NCI-H510A (cell line): ENCODE measurements around the gene EXOC6B.

ENCODE experiments used
- DNase-seq: peaks from one replicate; lab custom pipeline; 2025; lab: John Stamatoyannopoulos, UW

Gene EXOC6B

GRCh38 chr2:72828840-72829507 is 3.1 kb upstream of the EXOC6B start:
- DNase-seq: no peak

DNA sequence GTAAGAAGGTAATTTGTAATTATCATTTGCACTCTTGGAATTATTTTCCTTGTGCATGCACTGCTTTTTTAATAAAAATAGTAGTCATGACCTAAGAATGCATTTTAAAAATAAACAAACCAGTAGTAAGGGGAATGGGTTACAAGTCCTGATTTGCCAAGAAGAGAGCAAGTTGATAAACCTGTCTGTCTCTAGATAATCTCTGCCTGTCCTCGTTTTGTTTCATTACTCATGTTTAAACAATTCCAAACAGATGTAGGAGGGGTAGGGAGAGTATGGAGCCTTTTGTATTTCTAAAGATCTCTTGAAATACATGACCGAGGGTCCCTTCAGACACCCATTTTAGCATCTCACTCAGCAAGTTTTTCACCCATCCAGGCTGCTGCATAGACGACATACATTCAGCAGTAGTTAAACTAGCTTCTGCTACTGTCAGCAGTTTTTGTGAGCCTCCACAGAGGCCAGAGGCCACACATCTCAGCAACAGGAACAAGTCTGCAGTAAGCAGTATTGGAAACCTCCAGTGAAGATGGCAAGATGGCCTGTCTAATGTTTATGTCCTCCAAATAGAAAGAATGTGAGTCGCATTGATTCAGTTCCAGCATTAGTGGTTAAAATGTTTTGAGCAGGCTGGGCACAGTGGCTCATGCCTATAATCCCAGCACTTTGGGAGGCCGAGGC is 2.3 kb upstream of the EXOC6B start:
- no peak for DNase-seq

- DNase-seq: no peak
These were observed 1.7 kb upstream of the EXOC6B start for GRCh38 chr2:72827487-72827886.

- DNase-seq: no peak
These were observed 284 bp upstream of the EXOC6B start for GRCh38 chr2:72826156-72826477.

- no peak for DNase-seq
These were observed 1.5 kb downstream of the EXOC6B start for GRCh38 chr2:72824224-72824842.

GRCh38 chr2:72822794-72823193 is 3.0 kb downstream of the EXOC6B start:
- no peak for DNase-seq

DNA sequence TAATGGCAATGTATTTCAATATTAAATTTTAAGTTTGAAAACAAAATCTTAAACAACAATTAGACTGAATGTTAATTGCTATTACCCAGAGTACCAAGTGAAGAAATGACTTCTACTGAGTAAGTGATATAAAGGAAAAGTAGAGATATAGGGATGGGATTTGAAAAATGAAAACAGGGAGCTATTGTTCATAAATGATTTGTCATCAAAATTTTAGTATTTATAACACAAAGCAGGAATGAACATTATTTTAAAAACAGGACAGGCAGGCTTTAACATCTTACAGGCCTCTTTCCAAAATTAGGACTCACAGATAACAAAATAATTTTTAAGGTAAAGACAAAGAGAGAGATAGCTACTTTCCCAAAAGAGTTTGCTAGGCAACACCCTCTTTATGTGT is 3.9 kb downstream of the EXOC6B start:
- no peak for DNase-seq

- DNase-seq: no peak
These were observed 4.7 kb downstream of the EXOC6B start for GRCh38 chr2:72821118-72821517.

- no peak for DNase-seq
These were observed 6.3 kb downstream of the EXOC6B start for GRCh38 chr2:72819501-72819900.

GRCh38 chr2:72815655-72816278 is 10.1 kb downstream of the EXOC6B start:
- DNase-seq: no peak

GRCh38 chr2:72813841-72814240 is 12.0 kb downstream of the EXOC6B start:
- no peak for DNase-seq

- DNase-seq: no peak
These were observed 15.7 kb downstream of the EXOC6B start for GRCh38 chr2:72810165-72810564.

- no peak for DNase-seq
These were observed 16.7 kb downstream of the EXOC6B start for GRCh38 chr2:72809095-72809494.

DNA sequence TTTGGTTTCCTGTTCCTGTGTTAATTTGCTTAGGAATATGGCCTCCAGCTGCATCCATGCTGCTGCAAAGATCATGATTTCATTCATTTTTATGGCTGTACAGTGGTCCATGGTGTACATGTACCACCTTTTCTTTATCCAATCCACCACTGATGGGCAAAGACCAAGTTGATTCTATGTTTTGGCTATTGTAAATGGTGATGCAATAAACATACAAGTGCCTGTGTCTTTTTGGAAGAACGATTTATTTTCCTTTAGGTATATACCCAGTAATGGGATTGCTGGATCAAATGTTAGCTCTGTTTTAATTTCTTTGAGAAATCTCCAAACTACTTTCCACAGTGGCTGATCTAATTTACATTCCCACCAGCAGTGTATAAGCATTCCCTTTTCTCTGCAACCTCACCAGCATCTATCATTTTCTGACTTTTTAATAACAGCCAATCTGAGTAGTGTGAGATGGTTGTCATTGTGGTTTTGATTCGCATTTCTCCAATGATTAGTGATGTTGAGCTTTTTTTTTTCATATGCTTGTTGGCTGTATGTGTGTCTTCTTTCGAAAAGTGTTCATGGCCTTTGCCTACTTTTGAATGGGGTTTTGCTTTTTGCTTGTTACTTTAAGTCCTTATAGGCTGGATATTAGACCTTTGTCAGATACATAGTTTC is 19.4 kb downstream of the EXOC6B start:
- no peak for DNase-seq

DNA sequence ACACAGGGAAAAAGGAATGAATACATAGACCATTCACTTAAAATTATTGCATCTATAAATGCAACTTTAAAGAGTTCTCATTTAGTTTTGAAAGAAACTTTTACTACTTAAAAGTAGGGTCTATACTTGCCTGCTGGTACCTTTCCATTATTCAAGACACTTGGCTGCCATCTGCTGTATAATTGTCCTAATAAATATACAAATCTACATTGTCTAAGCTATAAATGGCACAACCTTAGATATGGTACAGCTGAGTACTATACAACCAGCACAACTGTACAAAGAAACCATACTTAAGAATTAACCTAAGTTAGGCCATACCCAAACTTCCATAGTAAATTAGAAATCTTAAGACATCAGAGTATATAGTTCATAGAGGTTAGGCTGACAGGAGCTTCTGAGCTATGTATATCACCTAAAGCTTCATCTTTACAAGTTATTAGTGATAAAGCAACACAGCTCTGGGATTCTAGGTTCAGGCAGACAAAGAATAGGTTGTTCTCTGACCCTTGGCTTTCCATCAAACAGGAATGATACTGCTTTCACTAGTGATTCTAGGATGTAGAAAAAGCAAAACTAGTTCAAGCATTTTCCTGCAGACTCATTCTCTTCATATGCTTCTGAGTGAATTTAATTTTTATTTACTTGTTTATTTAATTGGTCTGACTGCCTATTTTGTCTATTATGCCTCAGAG is 22.1 kb downstream of the EXOC6B start:
- DNase-seq: no peak

DNA sequence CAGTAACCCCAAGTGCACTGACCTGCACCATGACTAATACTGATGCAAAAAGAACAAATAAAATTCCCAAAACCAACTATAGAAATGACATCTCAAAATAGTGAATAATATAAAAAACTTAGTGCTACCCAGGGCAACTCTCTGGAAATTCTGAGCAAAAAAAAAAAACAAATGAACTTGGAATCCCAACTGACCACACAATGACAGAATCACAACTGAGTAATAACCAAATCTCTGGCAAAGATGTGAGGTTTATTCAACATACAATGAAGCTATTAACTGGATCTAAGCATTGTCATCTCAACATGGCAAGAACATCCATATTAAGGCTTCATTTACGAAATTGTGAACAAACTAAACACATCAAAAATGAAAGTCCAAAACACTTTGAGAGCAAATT is 22.7 kb downstream of the EXOC6B start:
- DNase-seq: no peak

DNA sequence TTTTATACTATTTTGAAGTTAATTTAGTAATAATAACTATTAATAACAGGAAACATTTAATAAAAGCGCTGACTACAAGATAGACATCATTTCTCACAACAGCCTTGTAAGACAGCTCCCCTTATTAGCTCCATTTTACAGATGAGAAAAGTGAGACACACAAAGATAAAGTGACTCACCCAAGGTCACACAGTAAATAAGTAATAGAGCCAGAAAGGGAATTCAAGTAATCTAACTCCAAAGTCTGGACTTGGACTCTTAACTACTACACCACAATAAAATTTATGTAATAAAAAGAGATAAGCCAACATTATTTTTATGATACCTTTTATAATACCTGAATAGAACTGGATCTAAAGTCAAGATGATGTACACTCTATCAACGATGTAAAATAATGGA is 25.3 kb downstream of the EXOC6B start:
- no peak for DNase-seq

GRCh38 chr2:72797740-72798139 is 28.1 kb downstream of the EXOC6B start:
- no peak for DNase-seq

DNA sequence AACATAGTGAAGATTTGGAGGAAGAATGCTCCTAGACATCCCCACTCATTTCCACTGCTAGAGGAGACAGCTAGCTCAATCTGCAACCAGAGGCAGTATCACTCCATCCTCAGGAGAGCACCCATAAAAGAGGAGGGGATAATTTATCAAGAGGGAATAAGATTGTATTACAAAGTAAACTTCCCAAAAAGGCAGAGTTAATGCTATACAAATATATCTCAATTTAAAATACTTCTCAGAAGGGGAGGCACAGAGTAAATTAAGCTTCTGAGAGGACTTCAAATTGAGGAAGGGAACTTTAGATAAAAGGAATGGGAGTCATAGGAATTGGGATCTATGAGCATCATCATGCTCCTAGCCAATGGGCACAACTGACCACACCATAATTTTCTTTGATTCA is 29.1 kb downstream of the EXOC6B start:
- DNase-seq: no peak

DNA sequence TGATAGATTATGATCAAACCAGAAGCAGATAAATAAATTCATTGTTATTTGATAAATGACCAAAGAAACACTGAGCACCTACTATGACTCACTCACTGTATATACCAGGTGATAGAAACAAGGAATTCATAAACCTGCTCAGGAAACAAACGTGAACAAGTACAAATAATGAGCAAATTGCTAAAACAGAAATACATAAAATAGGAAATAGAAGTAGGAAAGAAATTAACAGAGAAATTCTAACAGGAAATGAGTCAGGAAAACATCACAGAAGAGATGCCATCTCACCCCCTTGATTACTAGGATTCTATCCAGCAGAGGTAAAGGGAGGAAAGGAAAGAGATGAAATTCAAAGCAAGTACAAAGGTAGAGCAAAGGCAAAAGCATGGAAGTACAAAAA is 31.3 kb downstream of the EXOC6B start:
- DNase-seq: no peak

- no peak for DNase-seq
These were observed 31.9 kb downstream of the EXOC6B start for GRCh38 chr2:72793798-72794440.

- DNase-seq: no peak
These were observed 36.6 kb downstream of the EXOC6B start for GRCh38 chr2:72789241-72789640.
